K562 (cell line): ENCODE data around the gene ROBO2. TPM values are rescaled to one million over a fixed set of nuclear protein-coding genes. Genes with fewer than 3 reads are reported as not detected.

Source experiments
- ATAC-seq: fragments of 200-7000 bp; cut with Tn5 transposase; 3 replicates; pipeline ENCODE4 v1.9.1; 2020; ENCODE audit warnings: moderate library complexity
- BruUV-seq: library from RNA; stranded (reverse); fragments of 400-500 nt; replicated peaks from 2 replicates; lab custom pipeline; 2021; lab: Mats Ljungman, UMichigan
- CTCF ChIA-PET: fragments of 300-600 bp; formaldehyde crosslinking; extraction: SDS; loops from one replicate; lab custom pipeline; 2021; ENCODE audit warnings: low intra/inter-chr PET ratio; lab: Yijun Ruan, JAX
- POLR2A ChIA-PET: fragments of 300-600, 350-650 bp; sonication (Branson Sonifier 250); formaldehyde crosslinking; extraction: SDS; loops from one replicate; lab custom pipeline; 2021; ENCODE audit warnings: antibody characterized with exemption, inconsistent platforms; lab: Yijun Ruan, JAX
- DNase-seq, 4 experiments: peaks; one replicate each; pipeline versions ENCODE4 v3.0.0 to v3.0.0-alpha.2; 2011 to 2018; ENCODE audit warnings: low spot score in 3 of 4, mixed read lengths in 3 of 4; ENCODE audit errors: extremely low read depth in 1 of 4
- FAIRE-seq: peaks from 2 replicates; lab custom pipeline; 2011; peaks lifted over from hg19 to GRCh38; lab: Jason Lieb, UNC
- H2AFZ ChIP-seq: 2 replicates; pipeline ENCODE4 v1.6.0; 2011; ENCODE audit warnings: low read depth, low read length, control low read depth, inconsistent platforms
- H3K27ac ChIP-seq: fragments of 200-600 bp; 3 replicates; pipeline ENCODE4 v1.8.0; 2011; ENCODE audit warnings: low read depth, mild to moderate bottlenecking, control low read depth, inconsistent platforms, low read length, moderate library complexity, mixed read lengths; ENCODE audit errors: extremely low read depth
- H3K27me3 ChIP-seq, 2 experiments: fragments of 300-600 bp in 1 of 2; 2 replicates in 1 of 2; 3 replicates in 1 of 2; pipeline versions ENCODE4 v1.6.0 to v1.8.0; 2011; ENCODE audit warnings: inconsistent platforms in 2 of 2, low read length in 2 of 2, mild to moderate bottlenecking in 1 of 2, mixed read lengths in 1 of 2, moderate library complexity in 1 of 2; ENCODE audit not compliant: control insufficient read depth in 2 of 2, insufficient read depth in 2 of 2
- H3K36me3 ChIP-seq: fragments of 300-600 bp; 3 replicates; pipeline ENCODE4 v1.8.0; 2011; ENCODE audit warnings: mild to moderate bottlenecking, low read length, inconsistent platforms; ENCODE audit not compliant: control insufficient read depth, insufficient read depth
- H3K4me1 ChIP-seq, 2 experiments: fragments of 200-600 bp in 1 of 2; replicated peaks in 1 of 2; 2 replicates in 1 of 2; 3 replicates in 1 of 2; pipeline versions ENCODE4 v1.5.1 to v1.8.0; 2011; ENCODE audit warnings: inconsistent platforms in 2 of 2, low read length in 2 of 2, mild to moderate bottlenecking in 1 of 2, mixed read lengths in 1 of 2, moderate library complexity in 1 of 2; ENCODE audit not compliant: control insufficient read depth in 2 of 2, insufficient read depth in 2 of 2
- H3K4me2 ChIP-seq: 2 replicates; pipeline ENCODE4 v1.6.1; 2011; ENCODE audit warnings: low read length, control low read depth, inconsistent platforms, mixed read lengths; ENCODE audit not compliant: insufficient read depth
- H3K4me3 ChIP-seq: fragments of 200-600 bp; sonication (generic), shearing (Covaris generic); 2 replicates; pipeline ENCODE4 v1.5.1; 2016; ENCODE audit warnings: control low read depth, inconsistent platforms
- H3K79me2 ChIP-seq: fragments of 200-600 bp; 3 replicates; pipeline ENCODE4 v1.8.0; 2011; ENCODE audit warnings: low read length, inconsistent platforms; ENCODE audit not compliant: control insufficient read depth, insufficient read depth
- H3K9ac ChIP-seq, 2 experiments: 2 replicates each; pipeline versions ENCODE4 v1.6.0 to v1.6.1; 2011; ENCODE audit warnings: low read depth in 2 of 2, low read length in 2 of 2, control low read depth in 1 of 2, inconsistent platforms in 1 of 2, mild to moderate bottlenecking in 1 of 2, mixed read lengths in 1 of 2; ENCODE audit not compliant: insufficient read depth in 1 of 2
- H3K9me1 ChIP-seq: one replicate; pipeline ENCODE4 v1.6.0; 2011; ENCODE audit warnings: inconsistent platforms, mild to moderate bottlenecking, low read length, moderate library complexity; ENCODE audit not compliant: control insufficient read depth, insufficient read depth
- H3K9me3 ChIP-seq: replicated peaks from 2 replicates; pipeline ENCODE4 v1.5.1; 2011; ENCODE audit warnings: low read depth, low read length, inconsistent platforms; ENCODE audit not compliant: control insufficient read depth, insufficient read depth
- H4K20me1 ChIP-seq: replicated peaks from 2 replicates; pipeline ENCODE4 v1.6.1; 2011; ENCODE audit warnings: low read length, inconsistent platforms, mixed read lengths; ENCODE audit not compliant: control insufficient read depth, insufficient read depth
- BCOR ChIP-seq: fragments of 450-650 bp; IDR thresholded peaks from 2 replicates; pipeline ENCODE4 v1.6.1; 2016
- CREB3L1 ChIP-seq: fragments of 450-650 bp; IDR thresholded peaks from 2 replicates; pipeline ENCODE4 v1.6.1; 2014; ENCODE audit warnings: low read depth, mild to moderate bottlenecking, moderate library complexity, borderline replicate concordance
- CREBBP ChIP-seq: IDR thresholded peaks from one replicate; pipeline ENCODE4 v1.6.1; 2012; ENCODE audit warnings: low read depth, mild to moderate bottlenecking, control low read depth, inconsistent platforms, low read length
- GTF2A2 ChIP-seq: IDR thresholded peaks from 2 replicates; pipeline ENCODE4 v1.6.1; 2016; ENCODE audit warnings: mild to moderate bottlenecking, missing genetic modification characterization, missing compliant biosample characterization
- ID3 ChIP-seq, 2 experiments: fragments of 250-450 bp in 1 of 2; fragments of 450-650 bp in 1 of 2; sonication (Bioruptor Pico) in 1 of 2; IDR thresholded peaks; 2 replicates each; pipeline versions ENCODE4 v1.6.1 to v1.8.0; 2016 to 2021; ENCODE audit warnings: mild to moderate bottlenecking in 2 of 2, moderate library complexity in 2 of 2, missing compliant biosample characterization in 1 of 2, missing genetic modification characterization in 1 of 2
- MEIS2 ChIP-seq: fragments of 450-650 bp; IDR thresholded peaks from 2 replicates; pipeline ENCODE4 v1.6.1; 2014; ENCODE audit warnings: mild to moderate bottlenecking; ENCODE audit not compliant: partially characterized antibody
- ZNF133 ChIP-seq: fragments of 250-450 bp; sonication (Bioruptor Pico); IDR thresholded peaks from 2 replicates; pipeline ENCODE4 v1.4.0; 2020; ENCODE audit warnings: mild to moderate bottlenecking
- ZNF3 ChIP-seq: fragments of 250-450 bp; sonication (Bioruptor Pico); IDR thresholded peaks from 2 replicates; pipeline ENCODE4 v1.5.0; 2021; ENCODE audit warnings: mild to moderate bottlenecking, moderate library complexity
- WGBS: fragments of 100-300 bp; shearing (Covaris generic); methylation state at CpG from one replicate; pipeline ENCODE4 v1.1.6; 2016; ENCODE audit warnings: low coverage, mixed read lengths; ENCODE audit not compliant: insufficient coverage; ENCODE audit errors: missing lambda C conversion rate; 5-methylcytosine and 5-hydroxymethylcytosine counted together
- in situ Hi-C: fragments of 300-500 bp; cut with MboI; formaldehyde crosslinking; loops from 4 replicates; pipeline ENCODE4 v1.15.0; 2018; ENCODE audit warnings: inconsistent platforms, mixed read lengths
- intact Hi-C: fragments of 100-400 bp; cut with micrococcal nuclease; formaldehyde crosslinking; loops from 2 replicates; pipeline ENCODE4 v1.14.2; 2022
- polyA plus RNA-seq, 8 experiments: library from polyadenylated mRNA; depleted of rRNA in 4 of 8; stranded (reverse) in 5 of 8; unstranded in 3 of 8; fragments of >200 nt; fragmentation: Nextera tagmentation in 2 of 8; fragmentation: Illumina TruSeq in 1 of 8; extraction: Ambion mirVana in 2 of 8; extraction: Trizol in 1 of 8; gene quantifications; 2 replicates each; pipeline versions ENCODE4 v1.2.1 to v1.2.3, GENCODE V29; 2011 to 2014; ENCODE audit warnings: inconsistent platforms in 1 of 8, missing spikeins in 1 of 8
- total RNA-seq, 7 experiments: library from RNA; depleted of rRNA in 6 of 7; stranded (reverse); fragments of >200 nt in 6 of 7; fragmentation: Illumina TruSeq in 2 of 7; extraction: Trizol in 2 of 7; gene quantifications; 2 replicates each; pipeline versions ENCODE4 v1.2.1 to v1.2.3, GENCODE V29; 2011 to 2021; ENCODE audit warnings: low replicate concordance in 1 of 7
- TF ChIP-seq, protein P1 (sequence below): fragments of 450-650 bp; IDR thresholded peaks from 2 replicates; pipeline ENCODE4 v1.6.1; 2016

ROBO2 gene
- total and polyA plus RNA-seq, 9 of the 15 experiments (the other 6 are each of a cell fraction or from before 2014, with no cell fraction given): 0.84 to 3.0 (median 1.7) TPM

GRCh38 chr3:77169823-77170222 is 129.9 kb downstream of the ROBO2 start (continued):
- no peak for TF ChIP-seq CREB3L1
- no peak for TF ChIP-seq ZNF3 (CRISPR knock-in tag)
- no peak for TF ChIP-seq CREBBP
- no peak for TF ChIP-seq BCOR

DNA sequence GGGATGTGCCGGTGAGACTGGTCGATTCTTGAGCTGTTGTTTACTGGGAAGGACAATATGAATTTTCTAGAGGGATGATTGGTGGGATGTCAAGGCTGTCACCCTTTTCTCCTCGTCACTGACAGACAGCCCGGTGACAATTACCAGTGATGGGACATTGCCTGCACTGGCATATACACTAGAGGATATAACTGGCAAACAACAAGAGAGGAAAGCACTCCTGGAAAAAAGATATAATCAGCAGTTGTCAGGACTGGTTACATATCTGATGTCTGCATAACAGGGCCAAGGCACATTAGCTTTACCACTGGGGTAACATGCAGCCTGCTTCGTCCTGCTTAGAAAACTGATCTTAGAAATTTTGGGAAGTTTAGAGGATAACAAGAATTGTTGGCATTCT is 131.1 kb downstream of the ROBO2 start:
- ATAC-seq: no peak
- no peaks in the 10 kb centered on the region for H3K9me3 ChIP-seq
- no peak for FAIRE-seq
- whole genome bisulfite sequencing: 27% methylated on average over 5 of the region's 5 CpGs
- ChIA-PET POLR2A (no interaction called here), CTCF (no interaction called here)
- no peaks in the 10 kb centered on the region for H4K20me1 ChIP-seq
- intact Hi-C loops: no loop called here
- no peaks in the 10 kb centered on the region for H3K36me3 ChIP-seq
- H3K9ac ChIP-seq: no peak overlapping the region
- H3K27me3 ChIP-seq: no peaks in the 10 kb centered on the region
- peaks cover 0 to 3% of the 10 kb centered on the region in 2 experiments; a peak in 1 of 5 replicates for H3K4me1 ChIP-seq
- H2AFZ ChIP-seq: peak overlapping the region; percentile 68
- TF ChIP-seq ZNF133 (CRISPR knock-in tag) (no peak), GTF2A2 (tag) (no peak), MEIS2 (peak; percentile 29), ID3 (CRISPR knock-in tag; IDR thresholded peaks at IDR 0.05) (no peak), ID3 (tag; IDR thresholded peaks at IDR 0.05) (no peak)
- TF ChIP-seq, protein P1, sequence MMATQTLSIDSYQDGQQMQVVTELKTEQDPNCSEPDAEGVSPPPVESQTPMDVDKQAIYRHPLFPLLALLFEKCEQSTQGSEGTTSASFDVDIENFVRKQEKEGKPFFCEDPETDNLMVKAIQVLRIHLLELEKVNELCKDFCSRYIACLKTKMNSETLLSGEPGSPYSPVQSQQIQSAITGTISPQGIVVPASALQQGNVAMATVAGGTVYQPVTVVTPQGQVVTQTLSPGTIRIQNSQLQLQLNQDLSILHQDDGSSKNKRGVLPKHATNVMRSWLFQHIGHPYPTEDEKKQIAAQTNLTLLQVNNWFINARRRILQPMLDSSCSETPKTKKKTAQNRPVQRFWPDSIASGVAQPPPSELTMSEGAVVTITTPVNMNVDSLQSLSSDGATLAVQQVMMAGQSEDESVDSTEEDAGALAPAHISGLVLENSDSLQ: peak; percentile 41
- BruUV-seq: no TSS peak
- no peak overlapping the region for H3K27ac ChIP-seq
- H3K79me2 ChIP-seq: no peaks in the 10 kb centered on the region
- H3K4me2 ChIP-seq: no peak overlapping the region; the same call in 1 of the 2 replicates
- no peak overlapping the region for H3K4me3 ChIP-seq
- in situ Hi-C loops: no loop called here
- no peak for DNase-seq
- no peaks in the 10 kb centered on the region for H3K9me1 ChIP-seq
